Activated CD8-positive, alpha-beta memory T cell treated with anti-CD3 and anti-CD28 coated beads, Interleukin-2, amount 50 U/mL, for 24 hours (primary cell): ENCODE data around the gene AATK.

Source experiments
- DNase-seq: peaks from one replicate; pipeline ENCODE4 v3.0.0-alpha.2; 2020; ENCODE audit errors: extremely low read depth

The AATK gene

DNA sequence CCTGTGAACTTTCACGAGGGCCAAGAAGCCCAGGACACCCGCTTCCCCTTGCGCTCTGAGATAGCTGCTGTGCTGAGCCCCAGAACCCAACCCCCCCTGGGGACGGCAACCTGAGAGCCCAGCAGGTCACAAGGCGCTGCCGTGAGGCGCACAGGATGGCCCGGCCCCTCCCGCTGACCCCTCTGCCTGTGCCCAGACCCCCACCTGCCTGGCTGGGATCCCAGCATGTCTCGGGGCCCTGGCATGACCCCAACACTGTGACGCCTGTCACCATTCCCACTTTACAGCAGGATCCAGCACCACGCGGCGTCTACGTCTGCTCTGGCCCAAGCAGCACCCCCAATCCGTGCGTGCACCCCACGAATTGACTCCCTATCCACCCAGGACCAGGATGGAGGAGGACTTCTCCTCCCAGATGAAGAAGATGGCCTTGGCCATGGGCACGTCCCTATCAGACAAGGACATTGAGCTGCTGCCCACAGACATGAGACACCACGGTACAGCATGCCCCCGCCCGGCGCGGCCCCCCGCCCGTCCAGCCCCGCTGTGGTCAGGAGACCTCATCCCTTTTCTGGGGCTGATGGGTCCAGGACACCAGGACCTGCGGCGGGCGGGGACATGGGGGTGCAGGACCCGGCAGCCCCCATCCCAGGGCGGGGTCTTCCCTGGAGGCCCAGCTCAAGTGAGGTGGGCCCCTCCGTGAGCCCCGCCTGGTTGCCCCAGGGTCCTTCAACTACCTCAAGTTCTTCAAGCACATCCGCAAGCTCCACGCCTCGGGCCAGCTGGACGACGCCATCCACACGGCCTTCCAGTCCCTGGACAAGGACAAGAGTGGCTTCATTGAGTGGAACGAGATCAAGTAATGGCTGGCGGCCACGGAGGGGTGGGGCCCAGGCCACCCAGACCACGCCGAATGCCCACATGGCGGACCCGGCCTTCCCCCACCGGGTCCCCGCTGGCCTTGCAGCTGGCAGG lies 15.1 kb upstream of the AATK start:
- DNase-seq: no peak

DNA sequence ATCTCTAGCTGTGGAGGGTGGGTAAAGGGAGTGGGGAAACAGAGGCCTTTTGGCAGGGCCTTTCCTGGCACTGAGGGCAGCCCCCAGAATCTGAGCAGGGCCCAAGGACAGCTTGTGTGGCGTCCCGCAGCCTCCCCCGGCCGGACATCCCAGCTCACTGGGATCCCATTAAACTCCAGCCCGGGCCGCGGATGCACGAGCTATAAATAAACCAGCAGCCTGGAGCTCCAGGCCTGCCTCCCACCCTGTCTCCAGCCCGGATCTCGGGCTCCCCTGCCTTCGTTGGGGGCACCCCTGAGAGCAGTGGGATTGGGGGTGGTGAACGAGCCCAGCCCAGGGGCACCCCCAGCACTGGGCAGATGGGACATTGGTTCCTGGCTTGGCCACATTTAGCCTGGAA lies 13.8 kb upstream of the AATK start:
- DNase-seq: no peak

DNA sequence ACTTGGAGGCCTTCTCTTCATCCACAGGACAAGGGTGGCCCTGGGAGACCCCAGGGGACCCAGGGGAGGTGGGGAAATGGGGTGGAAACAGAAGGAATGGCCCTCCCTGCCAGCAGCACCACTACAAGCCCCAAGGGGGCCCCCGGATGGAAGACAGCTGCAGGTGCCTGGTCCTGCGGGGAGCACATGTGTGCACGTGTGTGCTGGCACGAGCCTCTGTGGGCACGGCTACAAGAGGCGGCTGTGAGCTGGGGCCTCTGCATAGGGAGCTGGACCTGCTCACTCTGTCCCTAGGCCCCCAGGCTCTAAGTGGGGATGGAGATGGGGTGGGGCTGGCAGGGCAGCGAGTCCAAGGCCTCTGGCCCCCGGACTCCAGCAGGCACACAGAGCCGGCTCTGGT lies 13.2 kb upstream of the AATK start:
- DNase-seq: no peak

DNA sequence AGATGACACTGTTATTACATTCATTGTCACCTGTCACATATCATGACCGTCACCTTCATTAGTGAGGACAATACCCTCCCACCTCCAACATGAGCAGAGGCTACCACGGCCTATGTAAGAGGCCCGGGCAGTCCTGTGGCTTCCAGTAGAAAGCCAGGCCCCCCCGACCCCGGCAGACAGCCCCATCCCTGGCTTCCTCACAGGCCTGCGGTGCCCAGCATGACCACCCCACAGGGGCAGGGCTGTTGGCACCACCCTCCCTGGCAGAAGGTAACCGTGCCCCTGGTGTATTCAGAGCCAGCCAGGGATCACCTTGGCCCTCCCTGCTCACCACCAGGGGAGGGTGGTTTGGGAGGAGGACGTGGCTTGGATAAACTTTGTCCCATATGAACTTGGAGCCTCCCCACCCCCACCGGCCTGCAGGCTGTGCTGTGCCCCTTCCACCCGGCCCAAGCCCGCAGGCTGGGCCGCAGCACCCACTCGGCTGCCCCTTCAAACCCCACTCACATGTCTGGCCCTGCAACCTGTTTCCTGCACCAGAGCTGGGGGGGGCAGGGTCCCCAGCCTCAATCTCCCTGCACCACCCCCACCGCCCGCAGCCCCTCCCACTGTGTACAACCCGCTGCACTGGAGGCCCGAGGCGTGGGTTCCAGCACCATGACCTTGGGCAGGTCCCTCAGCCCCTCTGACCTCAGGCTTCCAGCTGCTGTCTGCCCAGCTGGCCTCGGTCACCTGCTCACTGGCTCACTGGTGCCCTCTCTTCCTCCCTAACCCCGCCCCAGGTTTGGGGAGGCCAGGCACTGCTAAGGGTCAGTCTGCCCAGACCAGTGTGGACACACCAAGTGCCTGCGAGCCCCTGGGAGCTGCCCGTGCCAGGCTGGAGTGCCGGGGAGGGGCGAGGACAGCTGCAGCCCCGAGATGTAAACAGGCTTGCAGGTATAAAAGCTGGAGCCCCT lies 12.4 kb upstream of the AATK start:
- no peak for DNase-seq

DNA sequence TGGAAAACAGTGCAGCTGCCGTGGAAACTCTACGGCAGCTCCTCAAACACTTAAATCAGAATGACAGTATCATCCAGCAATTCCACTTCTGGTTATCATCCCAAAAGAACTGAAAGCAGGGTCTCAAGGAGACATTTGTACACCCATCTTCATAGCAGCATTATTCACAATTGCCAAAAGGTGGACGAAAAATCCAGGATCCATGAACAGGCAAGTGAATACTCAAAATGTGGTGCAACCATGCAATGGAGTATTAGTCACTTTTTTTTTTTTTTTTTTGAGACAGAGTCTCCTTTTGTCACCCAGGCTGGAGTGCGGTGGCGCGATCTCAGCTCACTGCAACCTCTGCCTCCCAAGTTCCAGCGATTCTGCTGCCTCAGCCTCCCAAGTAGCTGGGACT lies 10.6 kb upstream of the AATK start:
- no peak for DNase-seq

DNA sequence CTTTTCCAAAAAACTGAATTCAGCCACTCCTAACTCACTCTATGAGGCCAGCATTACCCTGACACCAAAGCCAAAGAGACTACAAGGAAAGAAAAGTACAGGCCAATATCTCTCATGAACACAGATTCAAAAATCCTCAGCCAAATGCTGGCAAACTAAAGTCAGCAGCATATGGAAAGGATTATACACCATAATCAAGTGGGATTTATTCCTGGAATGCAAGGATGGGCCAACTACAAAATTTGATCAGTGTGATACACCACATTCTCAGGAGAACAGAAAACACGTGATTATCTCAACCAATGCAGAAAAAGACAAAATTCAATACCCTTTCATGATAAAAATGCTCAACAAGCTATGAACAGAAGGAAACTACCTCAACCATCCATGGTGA lies 7.7 kb upstream of the AATK start:
- DNase-seq: no peak

DNA sequence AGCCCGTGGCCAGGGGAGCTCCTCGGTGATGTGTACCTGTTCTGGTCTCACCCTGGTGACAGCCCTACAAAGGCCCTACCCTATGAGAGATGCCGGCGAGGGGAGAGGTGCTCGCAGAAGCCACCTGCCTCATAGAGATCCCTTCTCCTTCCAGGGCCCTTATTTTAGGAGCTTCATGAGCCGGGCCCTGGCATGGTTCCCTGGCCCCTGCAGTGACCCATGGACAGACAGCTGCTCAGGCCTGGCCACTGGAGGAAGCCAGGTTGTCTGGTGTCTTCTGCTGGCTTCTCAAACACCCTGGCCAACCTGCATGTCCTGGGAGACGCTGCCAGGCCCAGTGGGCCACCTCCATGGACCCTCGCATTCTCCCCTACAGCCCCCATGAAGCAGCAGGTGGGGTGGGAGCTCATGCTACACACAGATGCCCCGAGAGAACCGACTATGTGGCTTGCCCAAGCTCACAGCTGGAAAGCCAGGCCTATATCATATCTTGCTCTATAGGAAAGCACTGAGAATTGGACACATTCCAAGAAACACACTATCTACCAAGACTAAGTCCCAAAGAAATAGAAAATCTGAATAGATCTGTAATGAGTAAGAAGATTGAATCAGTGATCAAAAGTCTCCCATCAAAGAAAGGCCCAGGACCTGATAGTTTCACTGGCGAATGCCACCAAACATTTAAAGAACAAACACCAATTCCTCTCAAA lies 7.2 kb upstream of the AATK start:
- no peak for DNase-seq

DNA sequence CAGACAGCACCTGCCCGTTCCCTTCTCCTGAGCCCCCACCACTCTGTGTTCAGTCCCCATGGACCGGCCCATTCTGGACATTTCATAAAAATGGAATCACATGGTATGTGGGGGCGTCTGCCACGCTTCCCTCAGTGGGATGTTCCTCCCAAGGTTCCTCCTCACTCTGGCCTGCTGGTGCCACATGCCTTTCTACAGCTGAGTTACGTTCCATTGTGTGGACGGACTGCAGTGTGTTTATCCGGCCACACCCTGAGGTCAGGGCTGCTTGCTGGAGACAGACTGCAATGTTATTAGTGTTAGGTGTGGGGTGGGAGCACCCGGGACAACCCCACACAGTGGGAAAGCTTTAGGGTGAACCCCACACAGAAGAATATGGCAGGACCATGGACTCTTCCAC lies 5.9 kb upstream of the AATK start:
- no peak for DNase-seq

DNA sequence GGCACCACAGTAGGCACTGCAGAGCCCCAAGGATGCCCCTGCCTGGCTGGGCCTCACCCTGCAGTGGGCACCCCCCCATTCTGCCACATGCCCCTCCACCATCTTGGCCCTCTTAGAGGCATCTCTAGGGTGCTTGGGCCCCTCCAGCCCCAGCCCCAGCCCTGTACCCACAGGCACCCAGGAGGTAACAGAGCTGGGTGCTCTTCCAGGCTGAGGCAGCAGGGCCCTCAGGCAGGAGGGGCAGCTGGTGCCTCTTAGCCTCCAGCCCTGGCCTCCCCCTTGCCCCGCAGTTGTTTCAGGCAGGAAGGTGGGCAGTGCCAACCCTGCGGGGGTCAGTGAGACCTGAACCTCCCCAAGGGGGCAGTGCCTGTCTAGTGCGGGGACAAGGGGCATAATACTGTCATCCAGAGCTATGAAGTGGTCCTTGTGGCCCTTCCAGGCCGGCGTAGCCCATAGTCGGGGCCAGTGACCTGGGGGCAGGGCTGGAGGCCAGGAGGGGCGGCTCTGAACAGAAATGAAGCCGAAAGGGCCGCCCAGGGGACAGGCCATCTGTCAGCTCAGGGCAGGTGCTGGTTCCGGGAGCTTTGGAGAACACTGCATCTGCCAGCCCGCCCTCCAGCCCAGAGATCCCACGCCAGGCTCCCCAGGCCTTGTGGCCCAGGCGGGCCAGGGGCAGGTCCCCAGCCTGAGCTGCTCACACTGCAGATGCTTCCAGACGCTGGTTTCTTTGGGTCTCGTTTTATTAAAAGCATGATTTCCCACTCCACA lies 4.9 kb upstream of the AATK start:
- no peak for DNase-seq

DNA sequence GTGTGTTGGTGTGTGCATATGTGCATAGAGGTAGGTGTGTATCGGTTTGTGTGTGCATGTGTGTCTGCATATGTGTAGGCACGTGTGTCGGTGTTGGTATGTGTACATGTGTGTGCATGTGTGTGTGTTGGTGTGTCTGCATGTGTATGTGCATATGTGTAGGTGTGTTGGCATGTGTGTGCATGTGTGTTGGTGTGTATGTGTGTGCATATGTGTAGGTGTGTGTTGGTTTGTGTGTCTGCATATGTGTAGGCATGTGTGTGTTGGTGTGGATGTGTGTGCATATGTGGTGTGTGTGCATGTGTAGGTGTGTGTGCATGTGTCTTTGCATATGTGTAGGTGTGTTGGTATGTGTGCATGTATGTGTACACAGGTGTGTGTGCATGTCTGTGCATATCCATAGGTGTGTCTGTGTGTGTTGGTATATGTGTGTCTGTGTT lies 3.9 kb upstream of the AATK start:
- no peak for DNase-seq

DNA sequence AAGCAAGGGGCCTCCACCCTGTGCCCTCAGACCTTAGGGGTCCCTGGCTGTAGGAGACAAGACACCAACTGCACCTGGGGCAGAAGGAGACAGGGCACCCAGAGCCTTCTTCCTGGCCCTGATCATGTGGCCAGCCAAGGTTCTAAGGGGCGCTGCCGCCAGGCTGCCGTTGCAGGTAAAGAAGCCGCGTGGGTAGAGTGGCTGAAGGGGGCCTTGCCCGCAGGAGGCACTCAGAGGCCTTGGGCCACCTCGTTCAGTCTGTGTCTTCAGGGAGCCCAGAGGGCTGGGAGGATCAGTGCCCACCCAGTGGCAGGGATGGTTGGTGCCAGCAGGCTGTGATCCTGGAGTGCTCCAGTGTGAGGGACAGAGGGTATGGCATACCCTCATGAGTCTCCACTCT lies 1.6 kb upstream of the AATK start:
- DNase-seq: no peak

DNA sequence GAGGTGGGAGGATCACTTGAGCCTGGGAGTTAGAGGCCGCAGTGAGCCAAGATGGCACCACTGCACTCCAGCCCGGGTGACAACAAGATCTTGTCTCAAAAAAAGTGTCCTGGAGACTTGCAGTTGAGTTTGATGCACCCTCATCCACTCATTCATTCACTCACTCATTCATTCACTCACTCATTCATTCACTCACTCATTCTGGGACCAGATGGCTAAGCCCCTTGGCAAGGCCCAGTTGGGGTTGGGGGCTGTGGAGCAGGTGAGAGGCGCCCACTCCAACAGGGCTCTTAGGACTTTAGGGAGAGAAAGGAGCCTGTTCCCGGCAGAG lies 1.1 kb upstream of the AATK start:
- no peak for DNase-seq

DNA sequence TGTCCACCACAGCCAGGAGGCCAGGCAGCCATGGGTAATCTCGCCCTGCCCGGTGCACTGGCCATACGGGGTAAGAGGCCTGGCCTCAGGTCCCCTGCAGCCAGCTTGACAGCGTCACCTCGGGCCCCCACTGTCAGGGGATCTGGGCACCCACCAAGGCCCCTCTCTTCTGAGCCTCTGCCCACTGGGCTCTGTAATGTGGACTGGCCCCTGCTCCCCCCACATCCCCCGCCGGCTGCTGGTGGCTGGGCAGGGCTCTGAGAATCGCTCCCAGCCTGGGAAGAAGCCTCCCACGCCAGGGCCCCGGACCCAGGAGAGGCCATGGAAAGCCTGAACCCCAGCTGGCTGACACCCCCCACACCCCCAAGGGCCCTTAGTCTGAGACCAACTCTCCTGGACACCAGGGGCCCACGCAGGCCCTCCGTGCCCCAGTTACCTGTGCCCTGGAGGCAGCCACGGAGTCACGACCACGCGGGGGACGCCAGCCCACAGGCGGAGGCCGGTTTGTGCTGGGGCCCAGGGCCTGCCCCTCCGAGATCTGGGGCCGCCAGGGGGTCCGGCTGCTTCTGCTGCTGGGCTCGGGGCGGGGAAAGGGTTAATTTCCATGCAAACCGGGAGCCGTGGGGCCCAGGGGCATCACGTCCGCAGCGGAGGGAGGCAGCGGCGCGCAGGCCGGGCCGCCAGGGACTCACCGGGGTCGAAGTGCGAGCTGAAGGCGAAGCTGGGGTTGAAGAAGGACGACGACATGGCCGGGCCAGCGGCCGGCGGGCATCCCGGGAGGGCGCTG lies 582 bp downstream of the AATK start, which contains the start of gene PVALEF:
Gene PVALEF (plus strand): TSS at position 262 of the 787 bp plus-strand sequence. CDS start 15,720 bp downstream, outside the sequence.
- no peak for DNase-seq

DNA sequence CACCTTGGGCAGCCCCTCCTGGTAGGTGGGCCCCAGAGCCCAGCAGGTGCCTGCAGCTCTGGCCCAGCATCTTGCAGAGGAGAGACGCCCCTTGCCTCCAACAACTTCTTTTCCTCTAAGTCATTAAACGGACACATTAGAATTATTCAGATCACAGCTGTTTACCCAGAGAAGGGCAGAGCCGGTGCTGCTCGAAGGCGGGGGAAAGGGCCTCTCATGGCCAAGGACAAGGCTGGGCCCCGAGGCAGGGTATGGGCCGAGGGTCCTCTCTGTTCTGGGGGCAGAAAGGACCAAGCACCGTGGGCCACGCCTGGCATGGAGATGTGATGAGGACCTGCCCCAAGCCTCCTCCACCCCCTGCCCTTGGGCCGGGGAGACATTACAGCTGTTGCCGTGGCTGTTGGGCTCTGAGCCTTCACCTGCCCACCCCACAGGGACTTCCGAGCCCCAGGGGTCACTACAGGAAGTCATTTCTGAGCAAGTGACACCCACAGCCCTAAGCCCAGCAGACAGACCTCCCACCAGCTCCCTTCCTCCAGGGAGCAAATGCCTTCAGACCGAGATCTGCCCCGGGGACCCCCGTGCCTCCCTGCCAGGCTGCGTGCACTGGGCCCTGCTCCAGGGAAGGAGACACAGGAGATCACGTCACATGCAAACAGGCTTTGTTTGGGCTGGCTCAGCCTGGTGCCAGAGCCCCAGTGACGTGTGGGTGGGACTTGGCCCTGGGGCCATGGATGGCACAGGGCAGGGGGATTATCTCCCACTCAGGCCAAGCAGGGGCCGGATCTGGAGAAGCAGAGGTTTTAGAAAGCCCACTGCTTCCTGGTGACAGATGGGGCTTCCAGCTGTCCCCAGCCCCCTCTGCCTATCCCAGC lies 1.4 kb downstream of the AATK start:
- no peak for DNase-seq

DNA sequence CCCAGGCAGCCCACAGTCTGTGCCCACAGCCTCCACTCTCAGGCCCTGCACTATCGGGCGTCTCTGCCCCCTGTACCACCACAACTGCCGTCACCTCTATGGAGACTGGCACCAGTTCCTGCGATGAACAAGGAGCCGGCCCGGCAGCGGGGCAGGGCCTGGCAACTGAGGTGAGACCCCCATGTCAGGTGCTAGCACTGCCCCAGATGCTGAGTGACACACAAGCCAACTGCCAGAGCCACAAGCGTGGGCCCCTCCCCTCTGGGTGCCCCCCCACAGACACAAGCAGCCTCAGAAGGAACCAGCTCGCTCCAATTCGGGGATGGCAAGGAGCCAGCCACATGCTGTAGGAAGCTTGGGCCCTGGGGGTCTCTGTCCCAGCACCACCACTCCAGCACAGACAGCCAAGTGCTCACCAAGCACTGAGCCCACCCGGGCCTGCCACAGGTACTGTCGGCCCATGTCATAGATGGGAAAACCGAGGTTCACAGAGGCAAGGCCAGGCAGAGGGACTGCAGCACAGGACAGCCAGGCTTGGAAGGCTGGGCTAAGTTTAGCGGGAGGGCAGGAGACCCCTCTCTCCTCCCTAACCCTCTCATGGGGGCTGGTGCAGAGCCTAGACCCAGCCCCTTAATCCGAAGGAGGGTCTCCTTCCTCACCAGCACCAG lies 2.2 kb downstream of the AATK start:
- DNase-seq: no peak

DNA sequence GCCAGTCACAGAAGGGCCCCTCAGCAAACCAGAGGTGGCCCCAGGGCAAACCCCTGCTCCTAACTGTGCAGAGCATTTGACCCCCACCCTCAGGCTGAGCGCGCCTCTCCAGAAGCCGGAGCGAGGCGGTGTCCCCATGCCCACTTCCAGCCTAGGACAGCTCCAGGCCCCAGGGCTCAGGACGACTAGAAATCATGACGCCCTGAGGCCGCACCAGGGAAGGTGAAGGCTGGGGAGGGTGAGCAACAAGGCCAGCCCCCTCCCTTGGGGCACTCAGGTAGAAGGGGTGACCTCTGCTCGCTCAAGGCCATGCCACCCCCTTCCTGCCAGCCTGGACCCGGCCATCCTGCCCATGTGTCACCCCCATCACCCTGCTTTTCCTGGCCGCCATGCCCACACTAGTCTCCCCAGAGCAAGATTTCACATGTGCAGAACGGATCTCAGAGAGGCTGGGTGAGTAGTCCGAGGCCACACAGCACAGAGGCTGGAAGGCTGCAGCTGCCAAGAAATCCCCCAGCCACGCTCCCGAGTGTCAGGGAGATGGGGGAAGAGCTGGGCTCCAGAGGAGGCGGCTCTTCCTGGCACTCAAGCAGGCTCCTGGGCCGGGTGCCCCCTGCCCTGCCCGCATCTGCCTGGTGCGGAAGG lies 2.8 kb downstream of the AATK start:
- DNase-seq: no peak

DNA sequence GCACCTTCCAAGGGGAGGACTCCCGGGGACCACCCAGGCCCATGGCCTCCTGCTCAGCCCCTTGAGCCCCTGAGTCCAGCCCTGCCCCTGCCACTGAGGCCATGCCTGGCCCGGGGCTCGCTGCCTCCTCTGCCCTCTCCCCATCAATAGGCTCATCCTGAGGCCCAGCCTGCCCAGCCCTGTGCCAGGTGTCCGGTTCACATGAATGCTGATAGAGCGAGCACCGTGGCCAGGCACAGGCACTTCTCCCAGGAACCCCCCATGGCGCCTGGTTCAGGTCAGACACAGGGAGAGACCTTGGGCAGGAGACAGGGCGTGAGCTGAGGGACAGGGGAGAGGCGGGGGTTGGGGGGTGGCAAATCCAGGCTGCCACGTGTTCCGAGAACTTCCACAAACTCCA lies 3.5 kb downstream of the AATK start:
- DNase-seq: no peak

DNA sequence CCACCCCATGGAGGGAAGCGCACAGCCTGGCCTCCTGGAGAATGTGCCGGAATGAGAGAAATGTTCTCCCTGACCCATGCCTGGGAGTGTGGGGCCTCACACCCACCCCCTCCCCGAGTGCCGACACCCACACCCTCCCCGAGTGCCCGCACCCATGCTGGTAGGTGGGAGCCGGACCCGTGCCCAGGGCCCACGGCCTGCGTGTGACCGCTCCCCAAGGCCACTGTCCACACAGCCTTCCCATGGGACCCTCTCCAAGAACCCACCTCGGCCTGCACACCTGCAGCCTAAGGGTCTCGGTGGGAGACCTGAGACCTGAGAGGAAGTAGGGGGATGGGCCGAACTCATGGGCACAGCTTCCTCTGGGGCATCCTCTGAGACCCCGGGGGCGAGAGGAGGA lies 4.0 kb downstream of the AATK start:
- no peak for DNase-seq
